Measurements from ENCODE around the gene TAF5L. TPM values are rescaled to one million over a fixed set of nuclear protein-coding genes. Genes with fewer than 3 reads are reported as not detected.
A peak's percentile ranks its signal among the peaks of the same experiment; 100 is the strongest.

Gene TAF5L
- polyA plus RNA-seq, 1 donor (not counting 4 experiments of a cell fraction or from before 2014, with no cell fraction given), result 23.7 TPM

GRCh38 chr1:229570305-229570704, 55.6 kb downstream of the TAF5L start:
- no peak overlapping the region for H2AFZ ChIP-seq (ENCODE audit: control insufficient read depth, low read length)
- H3K79me2 ChIP-seq (ENCODE audit: control insufficient read depth, insufficient read depth, low read length), result no peaks in the 10 kb centered on the region
- TF ChIP-seq CTCF (optimal IDR thresholded peaks at IDR 0.05 in 1 of 3, IDR thresholded peaks at IDR 0.05 in 1 of 3, conservative IDR thresholded peaks at IDR 0.05 in 1 of 3; ENCODE audit: extremely low read depth in 1 of 3, insufficient read depth in 2 of 3, low read length in 3 of 3), result no peak
- TF ChIP-seq EZH2 (IDR thresholded peaks at IDR 0.05; ENCODE audit: low read length), result no peak
- peaks cover 4% of the 10 kb centered on the region for H3K4me1 ChIP-seq (ENCODE audit: control insufficient read depth, extremely low read depth, insufficient read depth, low read length)
- H3K9me3 ChIP-seq (ENCODE audit: control insufficient read depth, low read depth, low read length), result no peaks in the 10 kb centered on the region
- FAIRE-seq (no peak), DNase-seq (ENCODE audit: low read depth, low spot score) (no peak)
- H3K27me3 ChIP-seq (ENCODE audit: control insufficient read depth, extremely low read depth, insufficient read depth, low read length), result peaks cover 5% of the 10 kb centered on the region
- no peaks in the 10 kb centered on the region for H3K36me3 ChIP-seq (ENCODE audit: control insufficient read depth in 2 of 2, extremely low read depth in 1 of 2, insufficient read depth in 2 of 2, low read length in 2 of 2)
- no peak overlapping the region for H3K4me2 ChIP-seq (ENCODE audit: control insufficient read depth, extremely low read depth, insufficient read depth, low read depth, low read length)
- H4K20me1 ChIP-seq (ENCODE audit: control insufficient read depth, extremely low read depth, insufficient read depth, low read length), result no peaks in the 10 kb centered on the region
- no peak overlapping the region for H3K9ac ChIP-seq (ENCODE audit: control insufficient read depth, extremely low read depth, insufficient read depth, low read length)
- no peaks in the 10 kb centered on the region for H3K9me1 ChIP-seq (ENCODE audit: control insufficient read depth, extremely low read depth, insufficient read depth, low read length)
- dilution Hi-C loops (cut with MboI; ENCODE audit: extremely low pct_ligation_motif_present, low sequenced_read_pairs), result no loop called here
- no peak overlapping the region for H3K4me3 ChIP-seq (ENCODE audit: control insufficient read depth in 2 of 3, extremely low read depth in 1 of 3, insufficient read depth in 2 of 3, low read depth in 1 of 3, low read length in 3 of 3)
- H3K27ac ChIP-seq (ENCODE audit: control insufficient read depth, insufficient read depth, low read length), result no peak overlapping the region

- FAIRE-seq, result no peak
- Histone ChIP-seq H3K27ac (ENCODE audit: control insufficient read depth, insufficient read depth, low read length) (no peak overlapping the region), H3K4me3 (ENCODE audit: control insufficient read depth in 2 of 3, extremely low read depth in 1 of 3, insufficient read depth in 2 of 3, low read depth in 1 of 3, low read length in 3 of 3) (no peak overlapping the region), H3K4me2 (ENCODE audit: control insufficient read depth, extremely low read depth, insufficient read depth, low read depth, low read length) (peak overlapping the region; percentile 1), H3K79me2 (ENCODE audit: control insufficient read depth, insufficient read depth, low read length) (no peaks in the 10 kb centered on the region), H3K27me3 (ENCODE audit: control insufficient read depth, extremely low read depth, insufficient read depth, low read length) (peaks cover 5% of the 10 kb centered on the region), H3K9me1 (ENCODE audit: control insufficient read depth, extremely low read depth, insufficient read depth, low read length) (no peaks in the 10 kb centered on the region), H2AFZ (ENCODE audit: control insufficient read depth, low read length) (peak overlapping the region; percentile 66), H4K20me1 (ENCODE audit: control insufficient read depth, extremely low read depth, insufficient read depth, low read length) (no peaks in the 10 kb centered on the region), H3K9me3 (ENCODE audit: control insufficient read depth, low read depth, low read length) (no peaks in the 10 kb centered on the region), H3K36me3 (ENCODE audit: control insufficient read depth in 2 of 2, extremely low read depth in 1 of 2, insufficient read depth in 2 of 2, low read length in 2 of 2) (no peaks in the 10 kb centered on the region), H3K9ac (ENCODE audit: control insufficient read depth, extremely low read depth, insufficient read depth, low read length) (no peak overlapping the region), H3K4me1 (ENCODE audit: control insufficient read depth, extremely low read depth, insufficient read depth, low read length) (peaks cover 4% of the 10 kb centered on the region)
- TF ChIP-seq EZH2 (IDR thresholded peaks at IDR 0.05; ENCODE audit: low read length) (no peak), CTCF (optimal IDR thresholded peaks at IDR 0.05 in 1 of 3, IDR thresholded peaks at IDR 0.05 in 1 of 3, conservative IDR thresholded peaks at IDR 0.05 in 1 of 3; ENCODE audit: extremely low read depth in 1 of 3, insufficient read depth in 2 of 3, low read length in 3 of 3) (no peak)
- DNase-seq (ENCODE audit: low read depth, low spot score), result no peak
- dilution Hi-C loops (cut with MboI; ENCODE audit: extremely low pct_ligation_motif_present, low sequenced_read_pairs), result no loop called here
These were observed 58.6 kb downstream of the TAF5L start for GRCh38 chr1:229567109-229567868.

Measured in keratinocyte (primary cell).